Measurements from ENCODE around the gene PITPNC1.

GRCh38 chr17:67534941-67535340 lies 157.9 kb downstream of the PITPNC1 start:
- TF ChIP-seq CTCF (IDR thresholded peaks at IDR 0.05) (no peak), POLR2A (IDR thresholded peaks at IDR 0.05) (no peak)

Measured in esophagus squamous epithelium (tissue), 4 donors.